Fibroblast of lung (primary cell): ENCODE measurements around the gene FBLN7. TPM values are rescaled to one million over a fixed set of nuclear protein-coding genes. Genes with fewer than 3 reads are reported as not detected.

ENCODE experiments used
- DNase-seq, 2 donors: peaks; one replicate each; pipeline versions ENCODE4 v3.0.0 to v3.0.0-alpha.2; 2010; ENCODE audit warnings: low read depth in 2 of 2
- H2AFZ ChIP-seq: 2 replicates; pipeline ENCODE4 v1.5.1; 2012; ENCODE audit warnings: low read length, control low read depth, inconsistent platforms
- H3K27ac ChIP-seq: 2 replicates; pipeline ENCODE4 v1.5.1; 2011; ENCODE audit warnings: low read length, control low read depth; ENCODE audit not compliant: insufficient read depth
- H3K27me3 ChIP-seq: 2 replicates; pipeline ENCODE4 v1.5.1; 2011; ENCODE audit warnings: mild to moderate bottlenecking, low read length; ENCODE audit not compliant: control insufficient read depth, insufficient read depth
- H3K36me3 ChIP-seq: 2 replicates; pipeline ENCODE4 v1.5.1; 2011; ENCODE audit warnings: low read length; ENCODE audit not compliant: control insufficient read depth, insufficient read depth
- H3K4me1 ChIP-seq: 2 replicates; pipeline ENCODE4 v1.5.1; 2011; ENCODE audit warnings: low read length; ENCODE audit not compliant: control insufficient read depth, insufficient read depth; ENCODE audit errors: extremely low read depth
- H3K4me2 ChIP-seq: 2 replicates; pipeline ENCODE4 v1.5.1; 2011; ENCODE audit warnings: low read length, control low read depth; ENCODE audit not compliant: insufficient read depth; ENCODE audit errors: extremely low read depth
- H3K4me3 ChIP-seq, 4 experiments: fragments of 200-600 bp in 1 of 4; sonication (generic) in 1 of 4; replicated peaks in 1 of 4; 2 replicates each; pipeline ENCODE4 v1.5.1; 2011 to 2016; ENCODE audit warnings: low read length in 4 of 4, low read depth in 3 of 4, mild to moderate bottlenecking in 3 of 4, control low read depth in 2 of 4, inconsistent platforms in 1 of 4, mixed read lengths in 1 of 4; ENCODE audit not compliant: insufficient read depth in 1 of 4; ENCODE audit errors: control extremely low read depth in 1 of 4
- H3K79me2 ChIP-seq: 2 replicates; pipeline ENCODE4 v1.5.1; 2012; ENCODE audit warnings: mild to moderate bottlenecking, low read length, inconsistent platforms; ENCODE audit not compliant: control insufficient read depth, insufficient read depth
- H3K9ac ChIP-seq: 2 replicates; pipeline ENCODE4 v1.5.1; 2011; ENCODE audit warnings: mild to moderate bottlenecking, low read length, control low read depth; ENCODE audit not compliant: insufficient read depth
- H3K9me3 ChIP-seq: 2 replicates; pipeline ENCODE4 v1.5.1; 2012; ENCODE audit warnings: low read depth, low read length; ENCODE audit not compliant: control insufficient read depth, insufficient read depth
- H4K20me1 ChIP-seq: 2 replicates; pipeline ENCODE4 v1.5.1; 2011; ENCODE audit warnings: low read length; ENCODE audit not compliant: control insufficient read depth, insufficient read depth; ENCODE audit errors: extremely low read depth
- CTCF ChIP-seq, 2 donors: IDR thresholded peaks in 1 of 2; conservative IDR thresholded peaks in 1 of 2; 1 replicate in 1 of 2; 2 replicates in 1 of 2; pipeline ENCODE4 v1.5.1; 2011 to 2012; ENCODE audit warnings: low read length in 2 of 2, control low read depth in 1 of 2, inconsistent platforms in 1 of 2, low read depth in 1 of 2, mild to moderate bottlenecking in 1 of 2
- EZH2 ChIP-seq: IDR thresholded peaks from 2 replicates; pipeline ENCODE4 v1.5.1; 2012; ENCODE audit warnings: low read length, control low read depth, mild to moderate bottlenecking; ENCODE audit errors: missing control alignments
- polyA plus RNA-seq, 2 donors: library from polyadenylated mRNA; depleted of rRNA in 1 of 2; stranded (reverse) in 1 of 2; unstranded in 1 of 2; fragments of >200 nt; gene quantifications; 2 replicates each; pipeline ENCODE4 v1.2.1, GENCODE V29; 2011 to 2012; ENCODE audit warnings: missing spikeins in 1 of 2
- total RNA-seq: library from RNA; depleted of rRNA; stranded (reverse); fragments of >200 nt; gene quantifications from 2 replicates; pipeline ENCODE4 v1.2.1, GENCODE V29; 2014

FBLN7 gene
- total and polyA plus RNA-seq, 2 donors (not counting 1 experiment from before 2014, with no cell fraction given) = 0.99 to 4.6 TPM

- no peak for DNase-seq
- Histone ChIP-seq H3K79me2 (no peaks in the 10 kb centered on the region), H3K4me1 (peaks cover 7% of the 10 kb centered on the region), H3K4me3 (no peak overlapping the region), H4K20me1 (no peaks in the 10 kb centered on the region), H2AFZ (no peak overlapping the region), H3K4me2 (no peak overlapping the region), H3K9me3 (no peaks in the 10 kb centered on the region), H3K36me3 (peaks cover 2% of the 10 kb centered on the region), H3K27me3 (no peaks in the 10 kb centered on the region), H3K9ac (no peak overlapping the region), H3K27ac (peak overlapping the region; percentile 63)
- no peak for TF ChIP-seq EZH2
- TF ChIP-seq CTCF (conservative IDR thresholded peaks at IDR 0.05 in 1 of 2, IDR thresholded peaks at IDR 0.05 in 1 of 2; ENCODE audit: low read depth in 1 of 2, low read length in 2 of 2) = no peak
Measured at GRCh38 chr2:112150851-112151250, 12.7 kb downstream of the FBLN7 start.

GRCh38 chr2:112151271-112151670 lies 13.1 kb downstream of the FBLN7 start:
- Histone ChIP-seq H2AFZ (no peak overlapping the region), H3K27me3 (no peaks in the 10 kb centered on the region), H3K4me3 (no peak overlapping the region), H3K9ac (no peak overlapping the region), H3K36me3 (peaks cover 2% of the 10 kb centered on the region), H4K20me1 (no peaks in the 10 kb centered on the region), H3K9me3 (no peaks in the 10 kb centered on the region), H3K4me2 (no peak overlapping the region), H3K79me2 (no peaks in the 10 kb centered on the region), H3K4me1 (peaks cover 7% of the 10 kb centered on the region), H3K27ac (no peak overlapping the region)
- TF ChIP-seq EZH2 (no peak), CTCF (conservative IDR thresholded peaks at IDR 0.05 in 1 of 2, IDR thresholded peaks at IDR 0.05 in 1 of 2; ENCODE audit: low read depth in 1 of 2, low read length in 2 of 2) (no peak)
- DNase-seq = no peak

GRCh38 chr2:112151701-112152440 lies 13.7 kb downstream of the FBLN7 start:
- Histone ChIP-seq H3K27ac (no peak overlapping the region), H3K27me3 (no peaks in the 10 kb centered on the region), H3K9ac (no peak overlapping the region), H3K36me3 (peaks cover 2% of the 10 kb centered on the region), H3K4me1 (peaks cover 7% of the 10 kb centered on the region), H4K20me1 (no peaks in the 10 kb centered on the region), H3K9me3 (no peaks in the 10 kb centered on the region), H3K79me2 (no peaks in the 10 kb centered on the region), H3K4me3 (no peak overlapping the region), H3K4me2 (no peak overlapping the region), H2AFZ (no peak overlapping the region)
- DNase-seq = no peak
- TF ChIP-seq CTCF (conservative IDR thresholded peaks at IDR 0.05 in 1 of 2, IDR thresholded peaks at IDR 0.05 in 1 of 2; ENCODE audit: low read depth in 1 of 2, low read length in 2 of 2) (no peak), EZH2 (no peak)
